D721Med (cell line): ENCODE results near the gene CHRM5.

Experiments used
- DNase-seq: peaks from one replicate; pipeline ENCODE4 v3.0.0; 2011; ENCODE audit warnings: low spot score; ENCODE audit not compliant: insufficient read length
- FAIRE-seq: peaks from 2 replicates; lab custom pipeline; 2011; peaks lifted over from hg19 to GRCh38; lab: Jason Lieb, UNC
- CTCF ChIP-seq: IDR thresholded peaks from 2 replicates; pipeline ENCODE4 v1.5.1; 2012; ENCODE audit warnings: mild to moderate bottlenecking, control low read depth; ENCODE audit not compliant: insufficient read depth; ENCODE audit errors: missing control alignments

Gene CHRM5

GRCh38 chr15:34054081-34054707 is 85.9 kb downstream of the CHRM5 start:
- DNase-seq (no peak), FAIRE-seq (no peak)
- no peak for TF ChIP-seq CTCF

- FAIRE-seq = no peak
- no peak for TF ChIP-seq CTCF
- no peak for DNase-seq
These were observed 87.7 kb downstream of the CHRM5 start for GRCh38 chr15:34055868-34056595.

- TF ChIP-seq CTCF = no peak
- FAIRE-seq = no peak
These were observed 88.6 kb downstream of the CHRM5 start for GRCh38 chr15:34056911-34057310.

GRCh38 chr15:34059476-34059875 is 91.2 kb downstream of the CHRM5 start:
- TF ChIP-seq CTCF = no peak
- FAIRE-seq (no peak), DNase-seq (no peak)

More at GRCh38 chr15:34056911-34057310, 88.6 kb downstream of the CHRM5 start:
- no peak for DNase-seq

GRCh38 chr15:34059946-34060345 is 91.6 kb downstream of the CHRM5 start:
- no peak for TF ChIP-seq CTCF

GRCh38 chr15:34064438-34064837 is 96.1 kb downstream of the CHRM5 start:
- no peak for TF ChIP-seq CTCF
- no peak for DNase-seq
- FAIRE-seq = no peak

More at GRCh38 chr15:34059946-34060345, 91.6 kb downstream of the CHRM5 start:
- FAIRE-seq (no peak), DNase-seq (no peak)

- FAIRE-seq (no peak), DNase-seq (no peak)
- TF ChIP-seq CTCF = no peak
These were observed 97.0 kb downstream of the CHRM5 start for GRCh38 chr15:34065261-34065660.
